ENCODE data around the gene MCHR1.
"Not testable (repeated sequence)": the region's sequence is repeated elsewhere in the genome, so short reads cannot be mapped to it uniquely, and the experiment has no call there.

Gene MCHR1

GRCh38 chr22:40679249-40679963, at the start of gene MCHR1:
Gene MCHR1, plus strand, starts transcription at chr22:40679484. Its CDS starts 169 bp downstream, at chr22:40679653.
- DNase-seq = no peak

GRCh38 chr22:40631925-40632324, 47.4 kb upstream of the MCHR1 start:
- DNase-seq = no peak

- no peak for DNase-seq
Measured at GRCh38 chr22:40633036-40633435, 46.2 kb upstream of the MCHR1 start.

- no peak for DNase-seq
Measured at GRCh38 chr22:40634119-40634903, 45.0 kb upstream of the MCHR1 start.

- peak; percentile 44 for DNase-seq
Measured at GRCh38 chr22:40635043-40635939, 44.0 kb upstream of the MCHR1 start.

GRCh38 chr22:40635940-40636379, 43.3 kb upstream of the MCHR1 start:
- no peak for DNase-seq

- DNase-seq = peak; percentile 100
Measured at GRCh38 chr22:40636380-40637182, 42.7 kb upstream of the MCHR1 start, which contains the start of gene MRTFA. Gene MRTFA, minus strand, starts transcription at chr22:40636719.

GRCh38 chr22:40637183-40638150, 41.8 kb upstream of the MCHR1 start:
- no peak for DNase-seq

GRCh38 chr22:40638261-40638660, 41.0 kb upstream of the MCHR1 start:
- no peak for DNase-seq

GRCh38 chr22:40641269-40641668, 38.0 kb upstream of the MCHR1 start:
- DNase-seq = no peak

GRCh38 chr22:40642316-40642715, 37.0 kb upstream of the MCHR1 start:
- no peak for DNase-seq

- DNase-seq = no peak
Measured at GRCh38 chr22:40645579-40646197, 33.6 kb upstream of the MCHR1 start.

GRCh38 chr22:40648386-40648785, 30.9 kb upstream of the MCHR1 start:
- no peak for DNase-seq

GRCh38 chr22:40651057-40651456, 28.2 kb upstream of the MCHR1 start:
- DNase-seq = no peak

- peak; percentile 99 for DNase-seq
Measured at GRCh38 chr22:40651563-40652501, 27.5 kb upstream of the MCHR1 start.

- DNase-seq = no peak
Measured at GRCh38 chr22:40653361-40653760, 25.9 kb upstream of the MCHR1 start.

GRCh38 chr22:40654522-40655167, 24.6 kb upstream of the MCHR1 start:
- peak; percentile 70 for DNase-seq

GRCh38 chr22:40655941-40656340, 23.3 kb upstream of the MCHR1 start:
- not testable (repeated sequence) for DNase-seq

- not testable (repeated sequence) for DNase-seq
Measured at GRCh38 chr22:40656651-40657050, 22.6 kb upstream of the MCHR1 start.

Data from fibroblast of upper back skin (primary cell).